ENCODE measurements around the gene GDA. TPM values are rescaled to one million over a fixed set of nuclear protein-coding genes. Genes with fewer than 3 reads are reported as not detected.

GDA gene
- total and polyA plus RNA-seq, 2 of the 4 experiments (the other 2 are of a cell fraction), result not detected

DNA sequence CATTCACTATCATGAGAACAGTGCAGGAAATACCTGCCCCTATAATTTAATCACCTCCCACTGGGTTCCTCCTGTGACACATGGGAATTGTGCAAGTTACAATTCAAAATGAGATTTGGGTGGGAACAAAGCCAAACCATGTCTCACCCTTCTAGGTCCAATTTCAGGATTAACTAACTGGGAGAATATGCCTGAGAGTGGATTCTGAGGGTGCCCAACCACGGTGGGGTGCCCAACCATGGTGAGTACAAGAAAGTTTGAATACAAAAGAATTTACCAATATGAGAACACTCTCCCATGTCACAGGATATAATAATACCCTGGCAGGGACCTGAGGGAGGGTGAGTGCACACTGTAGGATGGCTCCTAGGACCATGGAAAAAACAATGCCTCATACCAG is 17.2 kb upstream of the GDA start:
- no peak overlapping the region for H3K4ac ChIP-seq (ENCODE audit: low read depth, low read length)

More for the DNA sequence above, 17.2 kb upstream of the GDA start:
- BruUV-seq (replicated peaks), result no TSS peak
- no peak overlapping the region for H3K4me3 ChIP-seq (ENCODE audit: insufficient read depth, low read depth, low read length)
- H3K36me3 ChIP-seq (ENCODE audit: control insufficient read depth, insufficient read depth, low read length), result no peaks in the 10 kb centered on the region
- DNase-seq, result no peak
- no peaks in the 10 kb centered on the region for H3K79me1 ChIP-seq (ENCODE audit: low read depth in 1 of 2, low read length in 2 of 2)
- no peak overlapping the region for H2AFZ ChIP-seq (replicated peaks; ENCODE audit: low read length, poor library complexity)
- H4K20me1 ChIP-seq (ENCODE audit: insufficient read depth, low read length), result no peaks in the 10 kb centered on the region
- no peaks in the 10 kb centered on the region for H3K4me1 ChIP-seq (ENCODE audit: control insufficient read depth, insufficient read depth, low read length)
- no peak overlapping the region for H2BK20ac ChIP-seq (ENCODE audit: low read depth, low read length)
- no peak overlapping the region for H3K27ac ChIP-seq (ENCODE audit: insufficient read depth, low read length)
- ATAC-seq (ENCODE audit: low read depth), result no peak
- H2BK15ac ChIP-seq (ENCODE audit: low read depth, low read length), result no peak overlapping the region
- H3K14ac ChIP-seq (replicated peaks; ENCODE audit: low read depth, low read length), result no peak overlapping the region
- H3K23ac ChIP-seq (ENCODE audit: low read depth, low read length), result no peak overlapping the region
- WGBS, 2 experiments (ENCODE audit: extremely low coverage in 2 of 2, insufficient read length in 1 of 2), result no CpG with 5 or more reads among the region's 1 CpG
- H3K18ac ChIP-seq (ENCODE audit: low read depth, low read length), result no peak overlapping the region
- H3K9me1 ChIP-seq (ENCODE audit: insufficient read depth, low read length), result no peaks in the 10 kb centered on the region
- H2AK5ac ChIP-seq (ENCODE audit: low read depth, low read length), result no peak overlapping the region
- H3K56ac ChIP-seq (ENCODE audit: extremely low read depth, insufficient read depth, low read length), result no peak overlapping the region
- no peak overlapping the region for H4K8ac ChIP-seq (ENCODE audit: low read depth in 2 of 2, low read length in 2 of 2)
- no peak overlapping the region for H2BK5ac ChIP-seq (ENCODE audit: low read depth, low read length, poor library complexity, severe bottlenecking)
- ChIA-PET POLR2A (ENCODE audit: unreplicated experiment) (no interaction called here), CTCF (no interaction called here)
- dilution Hi-C loops (cut with HindIII; ENCODE audit: low sequenced_read_pairs, unreplicated experiment) (no loop called here), in situ Hi-C loops (cut with MboI; ENCODE audit: low sequenced_read_pairs) (no loop called here), intact Hi-C loops (cut with micrococcal nuclease) (no loop called here)
- no peak overlapping the region for H4K91ac ChIP-seq (ENCODE audit: insufficient read depth, low read depth, low read length)
- H3K9me3 ChIP-seq (ENCODE audit: control insufficient read depth, insufficient read depth, low read length), result no peaks in the 10 kb centered on the region
- H3K4me2 ChIP-seq (ENCODE audit: low read depth, low read length), result no peak overlapping the region
- H3K9ac ChIP-seq (ENCODE audit: low read depth, low read length), result no peak overlapping the region
- H2AK9ac ChIP-seq (replicated peaks; ENCODE audit: low read depth, low read length, poor library complexity), result no peak overlapping the region
- H3K27me3 ChIP-seq (ENCODE audit: control insufficient read depth, insufficient read depth, low read length), result no peaks in the 10 kb centered on the region
- H2BK120ac ChIP-seq (ENCODE audit: low read depth, low read length), result no peak overlapping the region
- H4K5ac ChIP-seq (ENCODE audit: low read depth, low read length), result no peak overlapping the region
- no peak for TF ChIP-seq RFX5 (IDR thresholded peaks at IDR 0.05; ENCODE audit: low read depth, low read length)
- TF ChIP-seq CEBPB (IDR thresholded peaks at IDR 0.05; ENCODE audit: low read depth, low read length), result no peak
- no peak for TF ChIP-seq MAFK (IDR thresholded peaks at IDR 0.05; ENCODE audit: low read depth, low read length)
- no peak for TF ChIP-seq FOS (IDR thresholded peaks at IDR 0.05; ENCODE audit: low read depth, low read length)
- TF ChIP-seq CHD1 (IDR thresholded peaks at IDR 0.05; ENCODE audit: low read depth, low read length), result no peak
- no peak for TF ChIP-seq MAZ (IDR thresholded peaks at IDR 0.05; ENCODE audit: borderline replicate concordance, low read depth, low read length)
- TF ChIP-seq SMC3 (IDR thresholded peaks at IDR 0.05; ENCODE audit: low read depth, low read length), result no peak
- TF ChIP-seq, protein P1, sequence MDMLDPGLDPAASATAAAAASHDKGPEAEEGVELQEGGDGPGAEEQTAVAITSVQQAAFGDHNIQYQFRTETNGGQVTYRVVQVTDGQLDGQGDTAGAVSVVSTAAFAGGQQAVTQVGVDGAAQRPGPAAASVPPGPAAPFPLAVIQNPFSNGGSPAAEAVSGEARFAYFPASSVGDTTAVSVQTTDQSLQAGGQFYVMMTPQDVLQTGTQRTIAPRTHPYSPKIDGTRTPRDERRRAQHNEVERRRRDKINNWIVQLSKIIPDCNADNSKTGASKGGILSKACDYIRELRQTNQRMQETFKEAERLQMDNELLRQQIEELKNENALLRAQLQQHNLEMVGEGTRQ (IDR thresholded peaks at IDR 0.05; ENCODE audit: low read depth, low read length), result no peak
- TF ChIP-seq, protein P2, sequence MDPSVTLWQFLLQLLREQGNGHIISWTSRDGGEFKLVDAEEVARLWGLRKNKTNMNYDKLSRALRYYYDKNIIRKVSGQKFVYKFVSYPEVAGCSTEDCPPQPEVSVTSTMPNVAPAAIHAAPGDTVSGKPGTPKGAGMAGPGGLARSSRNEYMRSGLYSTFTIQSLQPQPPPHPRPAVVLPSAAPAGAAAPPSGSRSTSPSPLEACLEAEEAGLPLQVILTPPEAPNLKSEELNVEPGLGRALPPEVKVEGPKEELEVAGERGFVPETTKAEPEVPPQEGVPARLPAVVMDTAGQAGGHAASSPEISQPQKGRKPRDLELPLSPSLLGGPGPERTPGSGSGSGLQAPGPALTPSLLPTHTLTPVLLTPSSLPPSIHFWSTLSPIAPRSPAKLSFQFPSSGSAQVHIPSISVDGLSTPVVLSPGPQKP (IDR thresholded peaks at IDR 0.05; ENCODE audit: borderline replicate concordance, low read depth, low read length), result no peak
- no peak for TF ChIP-seq NFE2L2 (IDR thresholded peaks at IDR 0.05; ENCODE audit: low read depth, low read length)
- TF ChIP-seq POLR2A (IDR thresholded peaks at IDR 0.05; ENCODE audit: low read depth, low read length), result no peak
- no peak for TF ChIP-seq BHLHE40 (IDR thresholded peaks at IDR 0.05; ENCODE audit: low read depth, low read length)
- TF ChIP-seq RAD21 (IDR thresholded peaks at IDR 0.05; ENCODE audit: low read length), result no peak
- no peak for TF ChIP-seq MXI1 (IDR thresholded peaks at IDR 0.05; ENCODE audit: borderline replicate concordance, low read depth, low read length)
